Epithelial cell of esophagus (primary cell): ENCODE data around the gene CAMKK1.
"Not testable (repeated sequence)": the region's sequence is repeated elsewhere in the genome, so short reads cannot be mapped to it uniquely, and the experiment has no call there.

ENCODE experiments used
- DNase-seq: peaks from one replicate; pipeline ENCODE4 v3.0.0; 2010; ENCODE audit warnings: low read depth
- H3K4me3 ChIP-seq: 2 replicates; pipeline ENCODE4 v1.5.1; 2011; ENCODE audit warnings: mild to moderate bottlenecking, low read length, control low read depth
- CTCF ChIP-seq: IDR thresholded peaks from 2 replicates; pipeline ENCODE4 v1.5.1; 2011; ENCODE audit warnings: low read depth, mild to moderate bottlenecking, low read length, control low read depth, inconsistent platforms; ENCODE audit not compliant: insufficient read depth; ENCODE audit errors: missing control alignments

Gene CAMKK1

DNA sequence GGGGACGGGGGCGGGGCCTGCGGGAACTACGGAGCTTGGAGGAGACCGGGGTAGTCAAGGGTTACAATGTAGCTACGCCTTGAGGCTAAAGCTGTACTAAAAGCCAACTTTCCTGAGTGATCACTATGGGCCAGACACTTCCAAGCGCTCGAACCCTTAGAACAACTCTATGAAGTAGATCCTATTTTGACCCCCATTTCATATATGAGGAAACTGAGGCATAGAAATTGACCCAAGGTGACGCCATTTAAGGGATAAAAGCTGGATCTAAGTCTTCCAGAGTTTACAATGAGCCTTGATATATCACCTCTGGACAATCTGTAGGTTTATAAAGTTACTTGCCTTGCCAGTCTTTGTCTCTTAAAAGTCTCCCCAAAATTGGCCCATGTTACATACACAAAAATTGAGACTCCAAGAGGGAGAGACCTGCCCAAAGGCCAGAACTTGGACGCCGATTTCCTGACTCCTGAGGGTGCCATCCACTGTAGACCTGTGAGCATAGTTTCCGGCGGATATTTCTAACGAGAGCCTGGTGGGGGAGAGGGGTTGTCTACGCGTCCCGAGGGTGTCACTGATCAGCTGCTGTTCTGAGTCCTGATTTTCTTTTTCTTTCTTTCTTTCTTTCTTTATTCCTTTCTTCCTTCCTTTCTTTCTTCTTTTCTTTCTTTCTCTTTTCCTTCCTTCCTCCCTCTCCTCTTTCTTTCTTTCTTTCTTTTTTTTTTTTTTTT, 46.3 kb downstream of the CAMKK1 start:
- peak overlapping the region; percentile 10 for H3K4me3 ChIP-seq
- no peak for TF ChIP-seq CTCF
- DNase-seq, result no peak

DNA sequence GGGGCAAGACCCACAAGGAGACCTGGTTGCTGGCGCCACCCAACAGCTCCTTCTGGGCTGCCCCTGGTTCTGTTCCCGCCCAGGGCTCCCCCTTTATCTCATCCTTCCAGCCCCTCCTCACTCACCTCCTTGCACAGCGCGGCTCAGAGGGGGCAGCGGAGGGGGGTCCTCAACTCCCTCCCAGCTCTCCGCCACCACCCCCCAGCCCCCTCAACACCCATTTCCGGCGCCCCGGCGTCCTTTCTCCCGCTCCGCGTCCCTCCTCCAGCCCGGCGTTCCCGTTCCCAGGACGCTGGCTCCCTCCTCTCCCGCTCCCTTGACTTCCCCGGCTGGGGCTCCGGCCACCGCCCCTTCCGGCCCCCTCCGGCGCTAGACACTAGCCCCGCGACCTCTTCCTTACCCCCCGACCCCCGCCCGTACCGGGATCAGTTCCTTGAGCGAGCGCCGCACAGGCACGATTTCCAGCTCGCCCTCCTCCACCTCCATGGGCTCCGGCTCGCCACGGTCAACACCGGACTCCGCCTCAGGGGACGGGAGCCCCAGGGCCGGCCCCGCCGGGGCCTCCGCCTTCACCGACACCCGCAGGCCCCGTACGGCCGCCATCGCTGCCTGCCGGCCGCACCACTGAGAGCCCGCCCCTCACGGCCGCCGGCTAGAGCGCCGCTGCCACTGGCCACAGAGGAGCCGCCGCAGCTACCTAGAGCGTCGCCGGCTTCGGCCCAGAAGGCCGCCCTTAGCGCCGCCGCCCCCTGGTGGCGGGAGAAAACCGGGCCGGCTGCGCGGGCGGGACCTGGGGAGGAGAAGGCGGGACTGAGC, 47.0 kb downstream of the CAMKK1 start, which contains the start of gene NCBP3:
Gene NCBP3 (minus strand): TSS at position 626 of the 816 bp plus-strand sequence. CDS start 23 bp downstream, at position 603.
- DNase-seq, result peak; percentile 96
- peak; percentile 63 for TF ChIP-seq CTCF
- peak within 1 kb of the TSS; percentile 79 for H3K4me3 ChIP-seq

- H3K4me3 ChIP-seq, result peak overlapping the region; percentile 79
- DNase-seq, result peak; percentile 48
Measured at GRCh38 chr17:3845291-3845620, 47.6 kb downstream of the CAMKK1 start.

DNA sequence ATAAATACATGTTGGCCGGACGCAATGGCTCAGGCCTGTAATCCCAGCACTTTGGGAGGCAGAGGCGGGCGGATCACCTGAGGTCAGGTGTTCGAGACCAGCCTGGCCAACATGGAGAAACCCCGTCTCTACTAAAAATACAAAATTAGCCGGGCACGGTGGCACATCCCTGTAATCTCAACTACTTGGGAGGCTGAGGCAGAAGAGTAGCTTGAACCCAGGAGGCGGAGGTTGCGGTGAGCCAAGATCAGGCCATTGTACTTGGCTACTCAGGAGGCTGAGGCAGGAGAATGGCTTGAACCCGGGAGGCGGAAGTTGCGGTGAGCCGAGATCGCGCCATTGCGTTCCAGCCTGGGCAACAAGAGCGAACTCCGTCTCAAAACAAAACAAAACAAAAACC, 48.3 kb downstream of the CAMKK1 start:
- not testable (repeated sequence) for H3K4me3 ChIP-seq

More at GRCh38 chr17:3845291-3845620, 47.6 kb downstream of the CAMKK1 start:
- TF ChIP-seq CTCF, result no peak

DNA sequence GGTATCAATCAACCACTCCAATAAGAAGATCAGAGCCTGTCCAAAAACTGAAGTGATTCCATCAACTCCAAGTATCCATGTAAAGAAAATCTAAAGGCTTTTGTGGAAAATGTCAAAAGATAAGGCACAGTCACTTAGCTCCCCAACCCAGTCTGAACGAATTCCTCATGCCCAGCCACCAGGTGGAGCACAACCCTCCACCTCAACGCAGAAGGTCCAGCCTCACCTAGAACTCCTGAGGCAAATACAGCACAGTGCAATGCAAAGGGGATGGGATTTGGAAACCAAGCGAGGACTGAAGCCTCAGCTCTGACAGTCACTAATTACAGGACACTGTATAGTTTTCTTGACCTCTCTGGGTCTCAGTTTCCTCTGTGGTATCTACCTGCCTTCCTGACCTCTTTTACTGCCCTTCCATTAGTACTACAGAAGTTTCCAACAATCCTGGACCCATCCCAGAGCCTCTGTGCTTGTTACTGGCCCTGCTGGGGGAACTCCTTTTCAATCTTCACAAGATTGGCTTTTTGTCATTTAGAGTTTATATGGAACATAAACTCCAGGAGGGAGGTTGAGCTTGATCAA, 48.8 kb downstream of the CAMKK1 start:
- DNase-seq, result peak; percentile 77

More for the DNA sequence above, 48.3 kb downstream of the CAMKK1 start:
- DNase-seq, result not testable (repeated sequence)

GRCh38 chr17:3838206-3838605, 54.6 kb downstream of the CAMKK1 start:
- no peak for TF ChIP-seq CTCF
- peak; percentile 14 for DNase-seq
- no peak overlapping the region for H3K4me3 ChIP-seq

More for the DNA sequence above, 48.8 kb downstream of the CAMKK1 start:
- H3K4me3 ChIP-seq, result no peak overlapping the region
- peak; percentile 87 for TF ChIP-seq CTCF

DNA sequence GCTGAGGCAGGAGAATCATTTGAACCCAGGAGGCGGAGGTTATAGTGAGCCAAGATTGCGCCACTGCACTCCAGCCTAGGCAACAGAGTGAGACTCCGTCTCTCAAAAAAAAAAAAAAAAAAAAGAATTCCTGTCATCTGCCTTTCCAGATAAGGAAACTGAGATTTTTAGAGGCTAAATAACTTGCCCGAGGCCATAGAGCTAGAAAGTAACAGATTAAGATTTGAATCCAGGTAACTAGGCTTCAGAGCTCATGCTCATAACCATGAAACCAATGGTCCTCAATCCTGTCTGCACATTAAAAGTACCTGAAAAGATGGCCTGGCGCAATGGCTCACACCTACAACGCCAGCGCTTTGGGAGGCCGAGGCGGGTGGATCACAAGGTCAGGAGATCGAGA, 56.3 kb downstream of the CAMKK1 start:
- no peak for TF ChIP-seq CTCF
- H3K4me3 ChIP-seq, result no peak overlapping the region
- DNase-seq, result no peak
